GM12878 (cell line): Measurements from ENCODE around the gene NUP155. TPM values are rescaled to one million over a fixed set of nuclear protein-coding genes. Genes with fewer than 3 reads are reported as not detected.

ENCODE experiments used
- ATAC-seq: fragments of 200-7000 bp; cut with Tn5 transposase; 3 replicates; pipeline ENCODE4 v1.9.1; 2020; ENCODE audit warnings: mild to moderate bottlenecking, moderate library complexity
- BruUV-seq: library from RNA; stranded (reverse); fragments of 400-500 nt; replicated peaks from 2 replicates; lab custom pipeline; 2021; lab: Mats Ljungman, UMichigan
- CTCF ChIA-PET: fragments of 300-600 bp; sonication (Branson Sonifier 250); formaldehyde crosslinking; extraction: SDS; loops from one replicate; lab custom pipeline; 2021; ENCODE audit warnings: inconsistent platforms; lab: Yijun Ruan, JAX
- POLR2A ChIA-PET: fragments of 350-600 bp; formaldehyde crosslinking; extraction: SDS; loops from one replicate; lab custom pipeline; 2021; ENCODE audit warnings: inconsistent platforms; lab: Charles Lee
- RAD21 ChIA-PET: fragments of 300-600 bp; sonication (Branson Sonifier 250); formaldehyde crosslinking; loops from one replicate; lab custom pipeline; 2023; ENCODE audit warnings: antibody characterized with exemption; ENCODE audit not compliant: unreplicated experiment; lab: Charles Lee
- SMC1A ChIA-PET: fragments of 300-600 bp; sonication (Branson Sonifier 250); formaldehyde crosslinking; loops from one replicate; lab custom pipeline; 2023; ENCODE audit not compliant: unreplicated experiment, uncharacterized antibody; lab: Charles Lee
- DNase-seq: peaks from one replicate; pipeline ENCODE4 v3.0.0-alpha.2; 2011; ENCODE audit warnings: low read depth, low spot score
- FAIRE-seq: peaks from 3 replicates; lab custom pipeline; 2011; peaks lifted over from hg19 to GRCh38; lab: Jason Lieb, UNC
- H2AFZ ChIP-seq: 2 replicates; pipeline ENCODE4 v1.6.0; 2011; ENCODE audit warnings: low read depth, low read length, control low read depth; ENCODE audit not compliant: control insufficient read depth
- H3K27ac ChIP-seq: 2 replicates; pipeline ENCODE4 v1.5.1; 2011; ENCODE audit warnings: control low read depth; ENCODE audit not compliant: control insufficient read depth, insufficient read depth
- H3K27me3 ChIP-seq, 2 experiments: replicated peaks in 1 of 2; 2 replicates each; pipeline versions ENCODE4 v1.6.0 to v1.6.1; 2011; ENCODE audit warnings: low read length in 1 of 2; ENCODE audit not compliant: control insufficient read depth in 2 of 2, insufficient read depth in 2 of 2
- H3K36me3 ChIP-seq, 2 experiments: 2 replicates each; pipeline ENCODE4 v1.5.1; 2011; ENCODE audit warnings: low read length in 1 of 2; ENCODE audit not compliant: control insufficient read depth in 2 of 2, insufficient read depth in 2 of 2
- H3K4me1 ChIP-seq: 2 replicates; pipeline ENCODE4 v1.6.1; 2011; ENCODE audit warnings: mild to moderate bottlenecking, low read length, moderate library complexity, mixed read lengths; ENCODE audit not compliant: control insufficient read depth, insufficient read depth
- H3K4me2 ChIP-seq: 2 replicates; pipeline ENCODE4 v1.6.0; 2011; ENCODE audit warnings: control low read depth; ENCODE audit not compliant: control insufficient read depth, insufficient read depth
- H3K4me3 ChIP-seq: fragments of 200-600 bp; sonication (generic); 2 replicates; pipeline ENCODE4 v1.5.1; 2016
- H3K79me2 ChIP-seq: 2 replicates; pipeline ENCODE4 v1.6.0; 2011; ENCODE audit warnings: low read length; ENCODE audit not compliant: control insufficient read depth, insufficient read depth
- H3K9ac ChIP-seq: 2 replicates; pipeline ENCODE4 v1.8.0; 2011; ENCODE audit warnings: low read length, control low read depth, mixed read lengths; ENCODE audit not compliant: control insufficient read depth, insufficient read depth
- H3K9me3 ChIP-seq: replicated peaks from 3 replicates; pipeline ENCODE4 v1.5.1; 2011; ENCODE audit warnings: mild to moderate bottlenecking, low read length; ENCODE audit not compliant: control insufficient read depth, insufficient read depth
- H4K20me1 ChIP-seq: 2 replicates; pipeline ENCODE4 v1.6.0; 2011; ENCODE audit not compliant: control insufficient read depth, insufficient read depth
- CBX5 ChIP-seq: sonication (generic); IDR thresholded peaks from 2 replicates; pipeline ENCODE4 v1.6.1; 2016; ENCODE audit warnings: low read depth, moderate library complexity, mild to moderate bottlenecking, inconsistent platforms
- GATAD2B ChIP-seq: fragments of 450-650 bp; conservative IDR thresholded peaks from 2 replicates; pipeline ENCODE4 v1.6.1; 2017; ENCODE audit warnings: low read depth, mild to moderate bottlenecking, moderate library complexity
- SPI1 ChIP-seq: IDR thresholded peaks from 2 replicates; pipeline ENCODE4 v1.6.1; 2011; ENCODE audit warnings: low read depth, mild to moderate bottlenecking, low read length, moderate library complexity, borderline replicate concordance; ENCODE audit not compliant: insufficient read depth
- TARDBP ChIP-seq: IDR thresholded peaks from 2 replicates; pipeline ENCODE4 v1.6.1; 2016; ENCODE audit warnings: borderline replicate concordance
- ZNF384 ChIP-seq: IDR thresholded peaks from 2 replicates; pipeline ENCODE4 v1.6.1; 2012; ENCODE audit warnings: low read depth, mild to moderate bottlenecking, low read length, improper control_type of control experiment, borderline replicate concordance
- WGBS: methylation state at CpG from one replicate; pipeline ENCODE4 v1.1.6; 2016; ENCODE audit warnings: low lambda C conversion rate; ENCODE audit not compliant: insufficient replicate concordance, insufficient coverage; ENCODE audit errors: missing lambda C conversion rate; 5-methylcytosine and 5-hydroxymethylcytosine counted together
- in situ Hi-C: fragments of 300-500 bp; cut with MboI; formaldehyde crosslinking; loops from 9 replicates; pipeline ENCODE4 v1.14.3; 2018; ENCODE audit warnings: mixed read lengths
- intact Hi-C: fragments of 100-400 bp; cut with micrococcal nuclease; formaldehyde crosslinking; loops from one replicate; pipeline ENCODE4 v1.14.2; 2022; ENCODE audit not compliant: unreplicated experiment
- polyA plus RNA-seq, 11 experiments: library from polyadenylated mRNA; depleted of rRNA in 4 of 11; unstranded in 6 of 11; stranded (reverse) in 5 of 11; fragments of >200 nt; fragmentation: Nextera tagmentation in 4 of 11; fragmentation: Illumina TruSeq in 1 of 11; extraction: Ambion mirVana in 4 of 11; extraction: Trizol in 1 of 11; gene quantifications; 1 replicate in 1 of 11; 2 replicates in 10 of 11; pipeline versions ENCODE4 v1.2.1 to v1.2.3, GENCODE V29; 2011 to 2016; ENCODE audit warnings: inconsistent platforms in 2 of 11, missing spikeins in 2 of 11, low read depth in 1 of 11
- total RNA-seq, 4 experiments: library from RNA; depleted of rRNA in 3 of 4; stranded (reverse); fragments of >200 nt in 3 of 4; fragmentation: Illumina TruSeq in 1 of 4; extraction: Trizol in 1 of 4; gene quantifications; 2 replicates each; pipeline versions ENCODE4 v1.2.1 to v1.2.3, GENCODE V29; 2013 to 2021
- TF ChIP-seq, protein P1 (sequence below): fragments of 450-650 bp; IDR thresholded peaks from 2 replicates; pipeline ENCODE4 v1.6.1; 2016; ENCODE audit warnings: mild to moderate bottlenecking

NUP155 gene
- total and polyA plus RNA-seq, 10 of the 15 experiments (the other 5 are each of a cell fraction or from before 2014, with no cell fraction given): 15.9 to 58.6 (median 37.1) TPM

DNA sequence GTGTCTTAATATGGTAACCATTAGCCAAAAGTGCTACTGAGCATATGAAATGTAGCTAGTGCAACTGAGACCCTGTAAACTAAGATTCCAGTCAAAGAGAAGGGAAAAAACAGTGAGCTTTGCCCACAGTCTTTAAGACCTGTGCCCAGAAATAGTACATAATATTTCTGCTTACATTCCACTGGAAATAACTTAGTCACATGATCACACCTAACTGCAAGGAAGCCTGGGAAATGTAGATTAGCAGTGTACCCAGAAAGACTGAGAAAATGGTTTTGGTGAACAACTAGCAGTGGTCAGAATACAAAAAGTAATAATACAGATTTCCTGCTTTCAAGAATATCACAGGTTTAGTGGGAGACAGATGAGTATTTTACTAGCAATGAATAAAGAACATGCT, 119.2 kb downstream of the NUP155 start:
- FAIRE-seq (no peak), DNase-seq (no peak), ATAC-seq (no peak)
- peaks cover 2% of the 10 kb centered on the region; the same call in 1 of the 3 replicates for H3K9me3 ChIP-seq
- no peak overlapping the region for H3K4me3 ChIP-seq
- H4K20me1 ChIP-seq: no peaks in the 10 kb centered on the region
- H3K79me2 ChIP-seq: no peaks in the 10 kb centered on the region
- 0 out of 2 replicates have a peak, but pooled peaks cover 3% of the 10 kb centered on the region for H3K4me1 ChIP-seq
- TF ChIP-seq ZNF384: no peak
- TF ChIP-seq TARDBP: no peak
- no peak for TF ChIP-seq SPI1
- TF ChIP-seq GATAD2B: no peak
- no peak overlapping the region for H3K4me2 ChIP-seq
- H3K27me3 ChIP-seq: no peaks in the 10 kb centered on the region
- POLR2A ChIA-PET: no interaction called here
- H2AFZ ChIP-seq: no peak overlapping the region; the same call in 1 of the 2 replicates
- H3K27ac ChIP-seq: no peak overlapping the region
- SMC1A ChIA-PET: no interaction called here
- no peaks in the 10 kb centered on the region for H3K36me3 ChIP-seq
- BruUV-seq: no TSS peak
- RAD21 ChIA-PET: no interaction called here
- no peak overlapping the region for H3K9ac ChIP-seq
- CTCF ChIA-PET: interaction anchor here (0.6 kb wide), 1 partner anchor 70 kb away, joined by 3 read pairs; no protein-coding TSS in a partner anchor
- intact Hi-C loops (no loop called here), in situ Hi-C loops (no loop called here)

DNA sequence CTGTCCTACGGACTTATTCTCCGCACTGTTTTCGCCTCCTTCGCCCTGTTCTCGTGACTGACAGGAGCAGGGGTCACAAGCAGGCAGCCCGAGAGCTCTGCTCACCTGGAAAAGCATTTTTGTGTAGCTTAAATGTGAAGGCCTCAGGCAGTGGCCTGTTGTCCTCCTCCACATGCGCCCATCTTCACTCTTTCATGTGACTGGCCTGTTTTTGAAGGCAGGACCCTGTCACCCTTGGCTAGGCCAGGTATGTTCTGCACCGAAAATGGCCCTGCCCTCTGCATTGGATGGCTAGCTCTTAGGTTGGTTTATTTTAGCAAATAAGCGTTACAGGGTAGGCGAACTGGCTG, 121.1 kb downstream of the NUP155 start:
- Histone ChIP-seq H3K4me1 (0 out of 2 replicates have a peak, but pooled peaks cover 3% of the 10 kb centered on the region), H3K27ac (no peak overlapping the region), H3K9ac (peak overlapping the region; percentile 71), H3K27me3 (no peaks in the 10 kb centered on the region), H3K9me3 (peaks cover 2% of the 10 kb centered on the region; the same call in 1 of the 3 replicates), H3K36me3 (no peaks in the 10 kb centered on the region), H4K20me1 (no peaks in the 10 kb centered on the region), H3K79me2 (no peaks in the 10 kb centered on the region), H2AFZ (peak overlapping the region; percentile 75), H3K4me3 (peak overlapping the region; percentile 97)
- CTCF ChIA-PET: no interaction called here
- WGBS: 86% methylated on average over 10 of the region's 10 CpGs
- no peak for DNase-seq
- in situ Hi-C loops: no loop called here
- RAD21 ChIA-PET: no interaction called here
- intact Hi-C loops: no loop called here
- no peak for FAIRE-seq
- SMC1A ChIA-PET: interaction anchor here (0.5 to 0.7 kb wide), 3 partner anchors 37 to 1151 kb away, joined by 3 read pairs; no protein-coding TSS in a partner anchor
- TSS peak; percentile 63 for BruUV-seq
- POLR2A ChIA-PET: no interaction called here
- no peak for ATAC-seq
- no peak for TF ChIP-seq CBX5
- TF ChIP-seq, protein P1, sequence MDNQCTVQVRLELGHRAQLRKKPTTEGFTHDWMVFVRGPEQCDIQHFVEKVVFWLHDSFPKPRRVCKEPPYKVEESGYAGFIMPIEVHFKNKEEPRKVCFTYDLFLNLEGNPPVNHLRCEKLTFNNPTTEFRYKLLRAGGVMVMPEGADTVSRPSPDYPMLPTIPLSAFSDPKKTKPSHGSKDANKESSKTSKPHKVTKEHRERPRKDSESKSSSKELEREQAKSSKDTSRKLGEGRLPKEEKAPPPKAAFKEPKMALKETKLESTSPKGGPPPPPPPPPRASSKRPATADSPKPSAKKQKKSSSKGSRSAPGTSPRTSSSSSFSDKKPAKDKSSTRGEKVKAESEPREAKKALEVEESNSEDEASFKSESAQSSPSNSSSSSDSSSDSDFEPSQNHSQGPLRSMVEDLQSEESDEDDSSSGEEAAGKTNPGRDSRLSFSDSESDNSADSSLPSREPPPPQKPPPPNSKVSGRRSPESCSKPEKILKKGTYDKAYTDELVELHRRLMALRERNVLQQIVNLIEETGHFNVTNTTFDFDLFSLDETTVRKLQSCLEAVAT: peak; percentile 42
- TF ChIP-seq, all 136 proteins: peak for 1
- peak overlapping the region; percentile 82 for H3K4me2 ChIP-seq
